HG03175 (cell line): ENCODE results near the gene HAT1.

ENCODE experiments used
- ATAC-seq: cut with Tn5 transposase; IDR thresholded peaks from one replicate; pipeline ENCODE4 v1.9.1; 2021; ENCODE audit warnings: mild to moderate bottlenecking, moderate library complexity; ENCODE audit not compliant: unreplicated experiment

HAT1 gene

DNA sequence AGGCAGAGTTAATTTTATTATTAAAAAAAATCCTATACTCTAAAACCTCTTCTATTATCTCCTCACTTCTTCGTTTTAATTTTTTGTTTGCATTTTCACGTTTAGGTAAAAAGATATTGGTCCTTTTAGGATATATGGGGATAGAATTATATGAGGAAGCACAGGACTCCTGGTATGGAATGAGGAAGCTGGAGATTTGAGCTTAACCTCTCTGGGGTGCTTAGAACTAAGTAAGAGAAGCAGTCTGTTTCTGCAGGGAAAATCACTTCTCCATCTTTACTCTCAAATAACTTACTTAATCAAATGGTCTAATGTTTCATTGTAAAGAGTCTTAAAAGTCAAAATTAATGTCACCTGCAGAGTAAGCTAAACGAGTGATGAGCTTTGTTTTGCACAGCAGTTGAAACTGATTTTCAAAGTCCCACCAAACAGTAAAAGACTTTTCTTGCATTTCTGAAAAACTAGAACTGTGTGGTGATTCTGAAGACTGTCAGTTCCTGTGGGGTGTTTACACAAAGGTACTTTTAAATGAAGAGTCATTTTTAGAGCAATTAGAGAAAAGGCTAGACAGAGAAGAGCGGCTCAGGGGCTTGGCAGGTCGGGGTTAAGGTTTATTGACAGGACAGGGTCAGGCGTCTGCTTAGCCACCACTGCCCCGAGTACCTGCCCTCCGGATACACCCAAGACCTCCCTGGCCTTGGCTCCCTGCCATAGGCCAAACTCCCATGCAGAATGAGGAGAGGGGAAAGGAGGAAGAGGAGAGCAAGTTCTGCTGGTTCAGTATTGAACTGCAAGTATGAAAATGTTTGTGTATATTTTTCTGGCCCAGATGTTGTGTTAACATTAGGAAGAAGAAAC, 99.0 kb downstream of the HAT1 start:
- ATAC-seq, result no peak

DNA sequence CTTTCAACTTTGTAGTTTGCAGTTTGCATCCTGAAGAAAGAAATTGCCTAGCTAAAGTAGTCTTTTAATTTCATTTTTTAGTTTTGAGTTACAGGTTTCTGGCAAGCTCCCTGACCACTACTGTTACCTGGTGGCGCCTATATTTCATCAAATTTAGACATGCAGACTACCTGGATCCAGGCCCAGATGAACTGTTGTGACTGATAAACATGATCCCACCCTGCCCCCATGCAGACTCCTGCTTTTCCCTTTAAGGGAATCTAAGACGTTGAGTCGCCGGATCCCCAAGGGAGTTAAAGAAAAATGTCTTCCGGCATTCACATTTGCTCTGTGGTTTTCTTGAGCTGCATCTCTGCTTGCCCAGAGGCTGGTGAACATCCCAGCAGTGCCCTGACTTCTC, 99.7 kb downstream of the HAT1 start:
- ATAC-seq, result no peak

GRCh38 chr2:172031536-172031935, 109.3 kb downstream of the HAT1 start:
- no peak for ATAC-seq
